Keratinocyte (primary cell): ENCODE measurements around the gene EEF2. TPM values are rescaled to one million over a fixed set of nuclear protein-coding genes. Genes with fewer than 3 reads are reported as not detected.

Source experiments
- DNase-seq: peaks from one replicate; pipeline ENCODE4 v3.0.0-alpha.2; 2011; ENCODE audit warnings: low read depth, missing footprints, low spot score
- FAIRE-seq: peaks from 2 replicates; lab custom pipeline; 2011; peaks lifted over from hg19 to GRCh38; lab: Jason Lieb, UNC
- H2AFZ ChIP-seq: 2 replicates; pipeline ENCODE4 v1.6.0; 2012; ENCODE audit warnings: low read length, control low read depth, inconsistent platforms; ENCODE audit not compliant: control insufficient read depth
- H3K27ac ChIP-seq: 2 replicates; pipeline ENCODE4 v1.5.1; 2011; ENCODE audit warnings: low read length; ENCODE audit not compliant: control insufficient read depth, insufficient read depth
- H3K27me3 ChIP-seq: 3 replicates; pipeline ENCODE4 v1.6.0; 2011; ENCODE audit warnings: low read length; ENCODE audit not compliant: control insufficient read depth, insufficient read depth; ENCODE audit errors: extremely low read depth
- H3K36me3 ChIP-seq, 2 experiments: 2 replicates in 1 of 2; 3 replicates in 1 of 2; pipeline ENCODE4 v1.5.1; 2011; ENCODE audit warnings: low read length in 2 of 2, mild to moderate bottlenecking in 1 of 2; ENCODE audit not compliant: control insufficient read depth in 2 of 2, insufficient read depth in 2 of 2; ENCODE audit errors: extremely low read depth in 1 of 2
- H3K4me1 ChIP-seq: 3 replicates; pipeline ENCODE4 v1.5.1; 2011; ENCODE audit warnings: low read length; ENCODE audit not compliant: control insufficient read depth, insufficient read depth; ENCODE audit errors: extremely low read depth
- H3K4me2 ChIP-seq: 3 replicates; pipeline ENCODE4 v1.6.0; 2011; ENCODE audit warnings: low read depth, low read length; ENCODE audit not compliant: control insufficient read depth, insufficient read depth; ENCODE audit errors: extremely low read depth
- H3K4me3 ChIP-seq, 3 experiments: fragments of 200-600 bp in 1 of 3; sonication (generic) in 1 of 3; 2 replicates in 2 of 3; 3 replicates in 1 of 3; pipeline ENCODE4 v1.5.1; 2011 to 2016; ENCODE audit warnings: low read length in 3 of 3, mild to moderate bottlenecking in 3 of 3, control low read depth in 2 of 3, inconsistent platforms in 1 of 3, low read depth in 1 of 3, mixed read lengths in 1 of 3, mixed run types in 1 of 3, moderate library complexity in 1 of 3; ENCODE audit not compliant: control insufficient read depth in 2 of 3, insufficient read depth in 2 of 3; ENCODE audit errors: extremely low read depth in 1 of 3
- H3K79me2 ChIP-seq: 2 replicates; pipeline ENCODE4 v1.6.0; 2012; ENCODE audit warnings: low read length; ENCODE audit not compliant: control insufficient read depth, insufficient read depth
- H3K9ac ChIP-seq: 3 replicates; pipeline ENCODE4 v1.6.0; 2011; ENCODE audit warnings: low read length; ENCODE audit not compliant: control insufficient read depth, insufficient read depth; ENCODE audit errors: extremely low read depth
- H3K9me1 ChIP-seq: 3 replicates; pipeline ENCODE4 v1.6.0; 2011; ENCODE audit warnings: low read length; ENCODE audit not compliant: control insufficient read depth, insufficient read depth; ENCODE audit errors: extremely low read depth
- H3K9me3 ChIP-seq: 2 replicates; pipeline ENCODE4 v1.5.1; 2012; ENCODE audit warnings: low read depth, low read length; ENCODE audit not compliant: control insufficient read depth
- H4K20me1 ChIP-seq: 3 replicates; pipeline ENCODE4 v1.6.0; 2011; ENCODE audit warnings: low read length; ENCODE audit not compliant: control insufficient read depth, insufficient read depth; ENCODE audit errors: extremely low read depth
- EZH2 ChIP-seq: IDR thresholded peaks from one replicate; pipeline ENCODE4 v1.6.1; 2012; ENCODE audit warnings: inconsistent platforms, mild to moderate bottlenecking, low read length, moderate library complexity
- dilution Hi-C: fragments of 300-500 bp; cut with MboI; formaldehyde crosslinking; loops from one replicate; pipeline ENCODE4 v1.7.0; 2020; ENCODE audit warnings: low sequenced_read_pairs; ENCODE audit not compliant: extremely low pct_ligation_motif_present
- polyA plus RNA-seq, 5 experiments: library from polyadenylated mRNA; depleted of rRNA in 3 of 5; stranded (reverse) in 3 of 5; stranded (forward) in 1 of 5; unstranded in 1 of 5; fragments of >200 nt; gene quantifications; 1 replicate in 1 of 5; 2 replicates in 3 of 5; 3 replicates in 1 of 5; pipeline versions ENCODE4 v1.2.1 to v1.2.3, GENCODE V29; 2011 to 2012; ENCODE audit warnings: missing spikeins in 2 of 5, low read depth in 1 of 5, low replicate concordance in 1 of 5
- TF ChIP-seq, protein P1 (sequence below), 3 experiments: IDR thresholded peaks in 1 of 3; conservative IDR thresholded peaks in 1 of 3; optimal IDR thresholded peaks in 1 of 3; 2 replicates in 2 of 3; 3 replicates in 1 of 3; pipeline versions ENCODE3 to v1.5.1; 2011; ENCODE audit warnings: low read length in 3 of 3, mild to moderate bottlenecking in 3 of 3, moderate library complexity in 2 of 3, control low read depth in 1 of 3, inconsistent platforms in 1 of 3; ENCODE audit not compliant: insufficient read depth in 2 of 3; ENCODE audit errors: extremely low read depth in 1 of 3

Gene EEF2
- polyA plus RNA-seq, 1 donor (not counting 4 experiments of a cell fraction or from before 2014, with no cell fraction given), result 1,193 TPM

GRCh38 chr19:4031420-4031819 is 46.2 kb upstream of the EEF2 start:
- Histone ChIP-seq H3K27me3 (no peaks in the 10 kb centered on the region), H4K20me1 (no peaks in the 10 kb centered on the region), H3K9me3 (no peaks in the 10 kb centered on the region), H3K4me1 (no peaks in the 10 kb centered on the region), H3K4me3 (no peak overlapping the region), H3K9me1 (no peaks in the 10 kb centered on the region), H3K27ac (no peak overlapping the region), H3K36me3 (peaks cover 7 to 25% of the 10 kb centered on the region in 2 experiments), H2AFZ (no peak overlapping the region), H3K4me2 (no peak overlapping the region), H3K79me2 (no peaks in the 10 kb centered on the region), H3K9ac (no peak overlapping the region)
- DNase-seq (no peak), FAIRE-seq (no peak)
- dilution Hi-C loops, result no loop called here
- TF ChIP-seq EZH2, result no peak
- TF ChIP-seq, protein P1, sequence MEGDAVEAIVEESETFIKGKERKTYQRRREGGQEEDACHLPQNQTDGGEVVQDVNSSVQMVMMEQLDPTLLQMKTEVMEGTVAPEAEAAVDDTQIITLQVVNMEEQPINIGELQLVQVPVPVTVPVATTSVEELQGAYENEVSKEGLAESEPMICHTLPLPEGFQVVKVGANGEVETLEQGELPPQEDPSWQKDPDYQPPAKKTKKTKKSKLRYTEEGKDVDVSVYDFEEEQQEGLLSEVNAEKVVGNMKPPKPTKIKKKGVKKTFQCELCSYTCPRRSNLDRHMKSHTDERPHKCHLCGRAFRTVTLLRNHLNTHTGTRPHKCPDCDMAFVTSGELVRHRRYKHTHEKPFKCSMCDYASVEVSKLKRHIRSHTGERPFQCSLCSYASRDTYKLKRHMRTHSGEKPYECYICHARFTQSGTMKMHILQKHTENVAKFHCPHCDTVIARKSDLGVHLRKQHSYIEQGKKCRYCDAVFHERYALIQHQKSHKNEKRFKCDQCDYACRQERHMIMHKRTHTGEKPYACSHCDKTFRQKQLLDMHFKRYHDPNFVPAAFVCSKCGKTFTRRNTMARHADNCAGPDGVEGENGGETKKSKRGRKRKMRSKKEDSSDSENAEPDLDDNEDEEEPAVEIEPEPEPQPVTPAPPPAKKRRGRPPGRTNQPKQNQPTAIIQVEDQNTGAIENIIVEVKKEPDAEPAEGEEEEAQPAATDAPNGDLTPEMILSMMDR (optimal IDR thresholded peaks at IDR 0.05 in 1 of 3, IDR thresholded peaks at IDR 0.05 in 1 of 3, conservative IDR thresholded peaks at IDR 0.05 in 1 of 3; ENCODE audit: extremely low read depth in 1 of 3, insufficient read depth in 2 of 3, low read length in 3 of 3), result no peak

- dilution Hi-C loops, result no loop called here
- Histone ChIP-seq H4K20me1 (no peaks in the 10 kb centered on the region), H3K9ac (no peak overlapping the region), H3K79me2 (no peaks in the 10 kb centered on the region), H3K9me3 (no peaks in the 10 kb centered on the region), H3K4me3 (no peak overlapping the region), H3K27ac (no peak overlapping the region), H3K4me1 (no peaks in the 10 kb centered on the region), H3K4me2 (no peak overlapping the region), H3K36me3 (peaks cover 6 to 25% of the 10 kb centered on the region in 2 experiments), H2AFZ (no peak overlapping the region), H3K9me1 (no peaks in the 10 kb centered on the region), H3K27me3 (no peaks in the 10 kb centered on the region)
- no peak for FAIRE-seq
- TF ChIP-seq, protein P1 (optimal IDR thresholded peaks at IDR 0.05 in 1 of 3, IDR thresholded peaks at IDR 0.05 in 1 of 3, conservative IDR thresholded peaks at IDR 0.05 in 1 of 3; ENCODE audit: extremely low read depth in 1 of 3, insufficient read depth in 2 of 3, low read length in 3 of 3), result no peak
- no peak for TF ChIP-seq EZH2
- DNase-seq, result no peak
Measured at GRCh38 chr19:4030981-4031380, 45.7 kb upstream of the EEF2 start.
